SK-N-SH (cell line): ENCODE data around the gene EIF5B.

Experiments
- CTCF ChIP-seq: fragments of 200-600 bp; sonication (generic); IDR thresholded peaks from 2 replicates; pipeline ENCODE4 v1.6.1; 2017; ENCODE audit warnings: antibody characterized with exemption, mild to moderate bottlenecking, moderate library complexity
- EZH2phosphoT487 ChIP-seq: fragments of 200-600 bp; sonication (generic); IDR thresholded peaks from 2 replicates; pipeline ENCODE4 v1.6.1; 2017; ENCODE audit warnings: low read depth, mixed run types, mild to moderate bottlenecking, antibody characterized with exemption, moderate library complexity, borderline replicate concordance
- GABPA ChIP-seq: IDR thresholded peaks from 2 replicates; pipeline ENCODE4 v1.4.0; 2012; ENCODE audit warnings: low read depth, mild to moderate bottlenecking
- JUND ChIP-seq: IDR thresholded peaks from 2 replicates; pipeline ENCODE4 v1.4.0; 2012
- MAX ChIP-seq: IDR thresholded peaks from 2 replicates; pipeline ENCODE4 v1.4.0; 2012; ENCODE audit warnings: low read depth
- MXI1 ChIP-seq: IDR thresholded peaks from 2 replicates; pipeline ENCODE4 v1.6.1; 2012; ENCODE audit warnings: mild to moderate bottlenecking, low read depth, low read length, improper control_type of control experiment
- RFX5 ChIP-seq: IDR thresholded peaks from 2 replicates; pipeline ENCODE4 v1.6.1; 2012; ENCODE audit warnings: mild to moderate bottlenecking, improper control_type of control experiment, low read length
- RXRA ChIP-seq: IDR thresholded peaks from 2 replicates; pipeline ENCODE4 v1.4.0; 2012; ENCODE audit warnings: low read depth, mild to moderate bottlenecking, borderline replicate concordance
- SIN3A ChIP-seq: IDR thresholded peaks from 2 replicates; pipeline ENCODE4 v1.6.1; 2012; ENCODE audit warnings: low read depth, mild to moderate bottlenecking, low read length, moderate library complexity, borderline replicate concordance
- YY1 ChIP-seq: IDR thresholded peaks from 2 replicates; pipeline ENCODE4 v1.4.0; 2012; ENCODE audit warnings: low read depth, mild to moderate bottlenecking
- TF ChIP-seq, protein P1 (sequence below): IDR thresholded peaks from 2 replicates; pipeline ENCODE4 v1.4.0; 2012; ENCODE audit warnings: low read depth, borderline replicate concordance
- TF ChIP-seq, protein P2 (sequence below): fragments of 150-350 bp; IDR thresholded peaks from 2 replicates; pipeline ENCODE4 v1.6.1; 2017; ENCODE audit warnings: antibody characterized with exemption, low read length, low read depth, borderline replicate concordance

DNA sequence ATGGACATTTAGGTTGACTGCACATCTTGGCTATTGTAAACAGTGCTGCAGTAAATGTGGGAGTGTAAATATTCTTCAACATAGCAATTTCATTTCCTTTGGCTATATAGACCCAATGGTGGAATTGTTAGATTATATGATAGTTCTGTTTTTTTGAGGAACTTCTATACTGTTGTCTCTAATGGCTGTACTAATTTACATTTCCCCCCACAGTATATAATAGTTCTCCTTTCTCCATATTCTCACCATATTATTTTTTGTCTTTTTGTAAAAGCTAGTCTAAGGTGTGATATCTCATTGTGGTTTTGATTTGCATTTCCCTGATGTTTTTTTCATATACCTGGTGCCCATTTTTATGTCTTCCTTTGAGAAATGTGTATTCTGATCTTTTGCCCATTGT lies 13.0 kb downstream of the EIF5B start:
- TF ChIP-seq GABPA (no peak), EZH2phosphoT487 (no peak), YY1 (no peak), MXI1 (no peak), CTCF (no peak), MAX (no peak), RXRA (no peak), JUND (no peak), RFX5 (no peak), SIN3A (no peak)
- TF ChIP-seq, protein P1, sequence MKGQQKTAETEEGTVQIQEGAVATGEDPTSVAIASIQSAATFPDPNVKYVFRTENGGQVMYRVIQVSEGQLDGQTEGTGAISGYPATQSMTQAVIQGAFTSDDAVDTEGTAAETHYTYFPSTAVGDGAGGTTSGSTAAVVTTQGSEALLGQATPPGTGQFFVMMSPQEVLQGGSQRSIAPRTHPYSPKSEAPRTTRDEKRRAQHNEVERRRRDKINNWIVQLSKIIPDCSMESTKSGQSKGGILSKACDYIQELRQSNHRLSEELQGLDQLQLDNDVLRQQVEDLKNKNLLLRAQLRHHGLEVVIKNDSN = no peak
- TF ChIP-seq, protein P2, sequence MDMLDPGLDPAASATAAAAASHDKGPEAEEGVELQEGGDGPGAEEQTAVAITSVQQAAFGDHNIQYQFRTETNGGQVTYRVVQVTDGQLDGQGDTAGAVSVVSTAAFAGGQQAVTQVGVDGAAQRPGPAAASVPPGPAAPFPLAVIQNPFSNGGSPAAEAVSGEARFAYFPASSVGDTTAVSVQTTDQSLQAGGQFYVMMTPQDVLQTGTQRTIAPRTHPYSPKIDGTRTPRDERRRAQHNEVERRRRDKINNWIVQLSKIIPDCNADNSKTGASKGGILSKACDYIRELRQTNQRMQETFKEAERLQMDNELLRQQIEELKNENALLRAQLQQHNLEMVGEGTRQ = no peak
